SU-DHL-6 (cell line): ENCODE results near the gene TEKT3.

Experiments
- H2AFZ ChIP-seq: fragments of 200-600 bp; sonication (generic); 2 replicates; pipeline ENCODE4 v1.6.1; 2014; ENCODE audit warnings: low read depth, mild to moderate bottlenecking, moderate library complexity, mixed read lengths, antibody characterized with exemption, low read length; ENCODE audit not compliant: severe bottlenecking
- H3F3A ChIP-seq: fragments of 200-600 bp; shearing (Covaris generic); 2 replicates; pipeline ENCODE4 v1.6.0; 2016; ENCODE audit warnings: antibody characterized with exemption, mild to moderate bottlenecking; ENCODE audit not compliant: insufficient read depth
- H3K27ac ChIP-seq: fragments of 200-600 bp; sonication (generic); 2 replicates; pipeline ENCODE4 v1.5.1; 2016; ENCODE audit warnings: low read depth, mild to moderate bottlenecking, low read length, moderate library complexity, mixed read lengths
- H3K27me3 ChIP-seq: fragments of 200-600 bp; sonication (generic), shearing (Covaris generic); 2 replicates; pipeline ENCODE4 v1.6.0; 2014; ENCODE audit warnings: mild to moderate bottlenecking, low read length
- H3K36me3 ChIP-seq: fragments of 200-600 bp; sonication (generic); 2 replicates; pipeline ENCODE4 v1.6.1; 2014; ENCODE audit warnings: mild to moderate bottlenecking, low read length, mixed read lengths
- H3K4me2 ChIP-seq: fragments of 300-600, 200-600 bp; shearing (Covaris generic), sonication (generic); 2 replicates; pipeline ENCODE4 v1.6.0; 2014; ENCODE audit warnings: low read length, low read depth, mild to moderate bottlenecking; ENCODE audit not compliant: poor library complexity, severe bottlenecking
- H3K4me3 ChIP-seq: fragments of 200-600 bp; sonication (generic); 2 replicates; pipeline ENCODE4 v1.5.1; 2014; ENCODE audit warnings: antibody characterized with exemption, low read length, mild to moderate bottlenecking, mixed read lengths; ENCODE audit not compliant: insufficient read depth, poor library complexity, severe bottlenecking
- H3K79me2 ChIP-seq: fragments of 200-600 bp; sonication (generic); 2 replicates; pipeline ENCODE4 v1.6.1; 2014; ENCODE audit warnings: mild to moderate bottlenecking, low read length, moderate library complexity; ENCODE audit not compliant: insufficient read depth
- H3K9ac ChIP-seq: fragments of 200-600 bp; sonication (generic); 2 replicates; pipeline ENCODE4 v1.7.0; 2014; ENCODE audit warnings: mild to moderate bottlenecking, low read length
- H3K9me2 ChIP-seq: fragments of 200-600 bp; sonication (generic); replicated peaks from 2 replicates; pipeline ENCODE4 v1.6.1; 2014; ENCODE audit warnings: low read length; ENCODE audit not compliant: insufficient read depth
- H3K9me3 ChIP-seq: fragments of 200-600 bp; sonication (generic); 2 replicates; pipeline ENCODE4 v1.6.1; 2014; ENCODE audit warnings: low read length, mixed read lengths; ENCODE audit not compliant: insufficient read depth
- H4K20me1 ChIP-seq: fragments of 200-600 bp; sonication (generic); 2 replicates; pipeline ENCODE4 v1.6.1; 2014; ENCODE audit warnings: low read depth, mild to moderate bottlenecking, antibody characterized with exemption, low read length, moderate library complexity, mixed read lengths
- EZH2phosphoT487 ChIP-seq: fragments of 200-600 bp; sonication (generic), shearing (Covaris generic); conservative IDR thresholded peaks from 2 replicates; pipeline ENCODE4 v1.6.1; 2018; ENCODE audit warnings: mild to moderate bottlenecking, antibody characterized with exemption, low read length, moderate library complexity, mixed read lengths
- TF ChIP-seq, protein P1 (sequence below): fragments of 200-600 bp; sonication (generic); IDR thresholded peaks from one replicate; pipeline ENCODE4 v1.5.1; 2017; ENCODE audit warnings: antibody characterized with exemption, mild to moderate bottlenecking, low read length, moderate library complexity; ENCODE audit not compliant: insufficient read depth, poor library complexity, severe bottlenecking

Gene TEKT3

DNA sequence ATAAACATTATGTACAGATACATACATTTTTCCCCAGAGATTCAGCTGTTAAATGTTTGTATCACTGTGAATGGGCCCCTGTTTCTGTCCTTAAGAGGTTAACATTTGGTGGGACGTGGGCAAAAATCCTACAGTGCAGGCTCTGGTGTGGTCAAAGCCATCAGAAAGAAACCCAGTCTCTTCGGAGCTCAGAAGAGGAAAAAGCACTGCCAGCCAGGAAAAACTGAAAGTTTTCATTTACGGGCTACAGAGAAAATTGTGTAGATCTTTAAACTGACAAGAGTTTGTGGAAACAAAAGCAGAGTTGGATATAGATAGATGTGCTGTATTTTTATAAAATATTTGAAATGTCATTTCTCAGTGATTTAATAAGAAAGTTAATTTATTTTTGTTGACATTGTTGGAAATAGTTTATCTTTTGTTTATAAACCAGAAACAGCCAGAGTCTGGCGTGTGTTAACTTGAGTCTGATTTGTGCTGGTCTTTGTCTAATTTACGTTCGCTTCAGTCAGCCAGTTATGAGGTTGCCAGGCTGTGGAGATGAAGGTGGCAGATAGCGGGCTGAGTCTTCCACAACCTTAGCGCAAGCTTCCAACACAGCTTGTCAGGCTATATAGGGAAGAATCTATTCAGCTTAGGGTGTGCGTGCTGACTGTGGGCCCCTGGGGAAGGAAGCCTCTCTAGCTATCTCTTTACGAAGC, 9.5 kb upstream of the TEKT3 start:
- Histone ChIP-seq H3K4me3 (no peak overlapping the region), H2AFZ (no peak overlapping the region)

DNA sequence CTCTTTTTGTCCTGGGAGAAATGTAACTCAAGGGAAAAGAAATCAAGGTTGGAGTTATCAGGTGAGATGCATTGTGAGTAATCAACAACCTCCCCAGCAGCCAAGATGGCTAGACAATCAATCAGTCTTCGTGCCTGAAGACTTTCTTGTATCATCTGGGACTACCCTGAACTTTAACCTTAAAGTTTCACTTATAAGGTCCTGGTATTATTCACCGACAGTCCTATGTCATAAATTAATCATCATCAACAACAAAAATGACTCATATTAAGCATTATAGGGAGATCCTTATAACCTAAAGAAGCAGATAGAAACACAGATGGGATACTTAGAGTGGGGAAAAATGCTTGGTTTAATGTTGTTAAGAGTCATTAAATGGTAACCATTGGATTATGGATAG, 7.7 kb upstream of the TEKT3 start:
- H3K27ac ChIP-seq: no peak overlapping the region
- no peak overlapping the region for H3K9ac ChIP-seq

More for the DNA sequence above, 9.5 kb upstream of the TEKT3 start:
- Histone ChIP-seq H3K9me2 (no peaks in the 10 kb centered on the region), H3K4me2 (no peak overlapping the region), H3K79me2 (no peaks in the 10 kb centered on the region), H3K27ac (no peak overlapping the region), H3K9ac (no peak overlapping the region), H3K27me3 (no peaks in the 10 kb centered on the region), H3F3A (no peaks in the 10 kb centered on the region), H3K36me3 (no peaks in the 10 kb centered on the region), H3K9me3 (no peaks in the 10 kb centered on the region), H4K20me1 (no peaks in the 10 kb centered on the region)
- TF ChIP-seq, protein P1, sequence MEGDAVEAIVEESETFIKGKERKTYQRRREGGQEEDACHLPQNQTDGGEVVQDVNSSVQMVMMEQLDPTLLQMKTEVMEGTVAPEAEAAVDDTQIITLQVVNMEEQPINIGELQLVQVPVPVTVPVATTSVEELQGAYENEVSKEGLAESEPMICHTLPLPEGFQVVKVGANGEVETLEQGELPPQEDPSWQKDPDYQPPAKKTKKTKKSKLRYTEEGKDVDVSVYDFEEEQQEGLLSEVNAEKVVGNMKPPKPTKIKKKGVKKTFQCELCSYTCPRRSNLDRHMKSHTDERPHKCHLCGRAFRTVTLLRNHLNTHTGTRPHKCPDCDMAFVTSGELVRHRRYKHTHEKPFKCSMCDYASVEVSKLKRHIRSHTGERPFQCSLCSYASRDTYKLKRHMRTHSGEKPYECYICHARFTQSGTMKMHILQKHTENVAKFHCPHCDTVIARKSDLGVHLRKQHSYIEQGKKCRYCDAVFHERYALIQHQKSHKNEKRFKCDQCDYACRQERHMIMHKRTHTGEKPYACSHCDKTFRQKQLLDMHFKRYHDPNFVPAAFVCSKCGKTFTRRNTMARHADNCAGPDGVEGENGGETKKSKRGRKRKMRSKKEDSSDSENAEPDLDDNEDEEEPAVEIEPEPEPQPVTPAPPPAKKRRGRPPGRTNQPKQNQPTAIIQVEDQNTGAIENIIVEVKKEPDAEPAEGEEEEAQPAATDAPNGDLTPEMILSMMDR: no peak
- TF ChIP-seq EZH2phosphoT487: no peak

DNA sequence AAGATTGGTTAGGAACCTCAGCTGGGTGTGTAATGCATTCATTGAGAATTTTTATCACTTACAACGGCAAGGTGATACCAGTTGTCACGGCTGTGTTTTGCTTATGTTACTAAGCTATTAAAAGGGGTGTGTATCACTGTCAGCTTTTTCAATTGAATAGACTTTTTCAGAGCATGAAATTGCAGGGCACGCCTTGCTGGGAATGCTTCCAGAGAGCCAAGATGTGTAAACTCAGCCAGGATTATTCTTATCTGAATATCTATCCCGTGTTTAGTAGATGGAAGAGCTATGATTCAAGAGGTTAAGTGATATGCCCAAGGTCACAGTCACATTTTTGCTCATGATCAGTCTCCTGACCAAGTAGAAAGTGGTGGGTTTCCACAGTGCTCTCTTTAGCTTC, 6.6 kb upstream of the TEKT3 start:
- Histone ChIP-seq H3K4me2 (no peak overlapping the region), H3K9me3 (no peaks in the 10 kb centered on the region), H3K27me3 (no peaks in the 10 kb centered on the region), H3K79me2 (no peaks in the 10 kb centered on the region), H3K4me3 (no peak overlapping the region), H3K27ac (no peak overlapping the region), H3F3A (no peaks in the 10 kb centered on the region), H3K9me2 (no peaks in the 10 kb centered on the region), H2AFZ (no peak overlapping the region), H3K9ac (no peak overlapping the region), H4K20me1 (no peaks in the 10 kb centered on the region), H3K36me3 (no peaks in the 10 kb centered on the region)
- TF ChIP-seq EZH2phosphoT487: no peak
- TF ChIP-seq, protein P1: no peak

More for the DNA sequence above, 7.7 kb upstream of the TEKT3 start:
- H3K4me3 ChIP-seq: no peak overlapping the region
- no peaks in the 10 kb centered on the region for H3F3A ChIP-seq
- TF ChIP-seq, protein P1: no peak
- no peak for TF ChIP-seq EZH2phosphoT487
- H3K36me3 ChIP-seq: no peaks in the 10 kb centered on the region
- H4K20me1 ChIP-seq: no peaks in the 10 kb centered on the region
- no peak overlapping the region for H3K4me2 ChIP-seq
- no peaks in the 10 kb centered on the region for H3K9me2 ChIP-seq
- no peak overlapping the region for H2AFZ ChIP-seq
- H3K9me3 ChIP-seq: no peaks in the 10 kb centered on the region
- H3K27me3 ChIP-seq: no peaks in the 10 kb centered on the region
- no peaks in the 10 kb centered on the region for H3K79me2 ChIP-seq
